Subcutaneous abdominal adipose tissue (tissue), 5 donors: ENCODE results near the gene CCDC154.

ENCODE experiments used
- H3K27ac ChIP-seq: one replicate; pipeline ENCODE4 v1.7.0; 2013; ENCODE audit warnings: low read depth, mild to moderate bottlenecking, inconsistent platforms, low read length, moderate library complexity
- H3K27me3 ChIP-seq, 5 donors: one replicate each; pipeline ENCODE4 v1.7.0; 2013; ENCODE audit warnings: low read length in 5 of 5, inconsistent platforms in 1 of 5; ENCODE audit not compliant: control insufficient read depth in 5 of 5, insufficient read depth in 4 of 5
- H3K36me3 ChIP-seq, 5 donors: one replicate each; pipeline ENCODE4 v1.7.0; 2013; ENCODE audit warnings: low read length in 5 of 5; ENCODE audit not compliant: control insufficient read depth in 5 of 5, insufficient read depth in 5 of 5
- H3K4me1 ChIP-seq, 5 donors: one replicate each; pipeline ENCODE4 v1.7.0; 2013; ENCODE audit warnings: low read length in 5 of 5, mild to moderate bottlenecking in 3 of 5, moderate library complexity in 1 of 5; ENCODE audit not compliant: control insufficient read depth in 5 of 5, insufficient read depth in 5 of 5
- H3K4me3 ChIP-seq, 5 donors: one replicate each; pipeline ENCODE4 v1.7.0; 2013; ENCODE audit warnings: low read length in 5 of 5, low read depth in 1 of 5
- H3K9ac ChIP-seq, 5 donors: one replicate each; pipeline ENCODE4 v1.7.0; 2013; ENCODE audit warnings: low read length in 5 of 5, mild to moderate bottlenecking in 4 of 5, moderate library complexity in 3 of 5
- H3K9me3 ChIP-seq, 5 donors: one replicate each; pipeline ENCODE4 v1.7.0; 2013; ENCODE audit warnings: low read length in 5 of 5; ENCODE audit not compliant: control insufficient read depth in 5 of 5
- donor health status: healthy.
- donor health status: healthy.
- donor health status: healthy.
- donor health status: healthy.
- donor health status: healthy.

CCDC154 gene

DNA sequence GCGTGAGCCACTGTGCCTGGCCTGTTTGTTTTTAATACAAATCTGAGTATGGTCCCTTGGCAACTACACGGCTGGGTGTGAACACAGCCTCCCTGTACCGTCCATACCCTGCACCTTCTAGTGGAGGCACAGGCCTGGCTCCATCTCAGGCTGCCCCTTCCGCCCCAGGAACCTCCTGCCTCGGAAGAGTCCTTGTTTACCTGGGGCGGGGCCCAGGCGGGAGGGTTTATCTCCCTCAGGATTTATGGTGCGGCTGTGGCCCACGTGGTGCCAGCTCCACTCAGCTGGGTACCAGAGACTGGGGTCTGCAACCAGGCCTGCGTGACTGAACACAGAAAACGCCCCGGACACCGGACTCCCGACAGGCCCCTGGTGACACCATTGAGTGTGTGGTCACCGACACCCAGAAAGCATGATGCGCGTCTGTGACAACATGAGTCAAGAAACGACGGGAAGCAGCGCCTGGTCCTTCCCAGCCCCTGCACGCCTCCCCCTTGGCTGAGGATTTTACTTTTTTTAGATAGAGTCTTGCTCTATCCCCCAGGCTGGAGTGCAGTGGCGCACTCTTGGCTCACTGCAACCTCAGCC is 48.8 kb downstream of the CCDC154 start:
- no peaks in the 10 kb centered on the region for H3K9me3 ChIP-seq
- H3K4me3 ChIP-seq, result no peak overlapping the region
- H3K4me1 ChIP-seq, result no peaks in the 10 kb centered on the region
- no peak overlapping the region for H3K9ac ChIP-seq
- no peaks in the 10 kb centered on the region for H3K27me3 ChIP-seq
- H3K36me3 ChIP-seq, result peaks cover 0 to 84% (median 73%) of the 10 kb centered on the region in 5 donors
- H3K27ac ChIP-seq, result no peak overlapping the region

- Histone ChIP-seq H3K9me3 (no peaks in the 10 kb centered on the region), H3K4me3 (no peak overlapping the region), H3K4me1 (no peaks in the 10 kb centered on the region), H3K27me3 (no peaks in the 10 kb centered on the region), H3K9ac (no peak overlapping the region), H3K36me3 (peaks cover 0 to 86% (median 77%) of the 10 kb centered on the region in 5 donors), H3K27ac (no peak overlapping the region)
Measured at GRCh38 chr16:1394367-1394951, 49.9 kb downstream of the CCDC154 start.

- H3K36me3 ChIP-seq, result peaks cover 0 to 84% (median 76%) of the 10 kb centered on the region in 5 donors
- no peak overlapping the region for H3K4me3 ChIP-seq
- no peaks in the 10 kb centered on the region for H3K27me3 ChIP-seq
- no peaks in the 10 kb centered on the region for H3K9me3 ChIP-seq
- no peak overlapping the region for H3K9ac ChIP-seq
- no peaks in the 10 kb centered on the region for H3K4me1 ChIP-seq
- no peak overlapping the region for H3K27ac ChIP-seq
Measured at GRCh38 chr16:1393613-1394176, 50.7 kb downstream of the CCDC154 start.

- Histone ChIP-seq H3K27me3 (no peaks in the 10 kb centered on the region), H3K4me1 (no peaks in the 10 kb centered on the region), H3K27ac (no peak overlapping the region), H3K36me3 (peaks cover 0 to 85% (median 76%) of the 10 kb centered on the region in 5 donors), H3K9ac (no peak overlapping the region), H3K4me3 (no peak overlapping the region), H3K9me3 (no peaks in the 10 kb centered on the region)
Measured at GRCh38 chr16:1392826-1393225, 51.5 kb downstream of the CCDC154 start.

DNA sequence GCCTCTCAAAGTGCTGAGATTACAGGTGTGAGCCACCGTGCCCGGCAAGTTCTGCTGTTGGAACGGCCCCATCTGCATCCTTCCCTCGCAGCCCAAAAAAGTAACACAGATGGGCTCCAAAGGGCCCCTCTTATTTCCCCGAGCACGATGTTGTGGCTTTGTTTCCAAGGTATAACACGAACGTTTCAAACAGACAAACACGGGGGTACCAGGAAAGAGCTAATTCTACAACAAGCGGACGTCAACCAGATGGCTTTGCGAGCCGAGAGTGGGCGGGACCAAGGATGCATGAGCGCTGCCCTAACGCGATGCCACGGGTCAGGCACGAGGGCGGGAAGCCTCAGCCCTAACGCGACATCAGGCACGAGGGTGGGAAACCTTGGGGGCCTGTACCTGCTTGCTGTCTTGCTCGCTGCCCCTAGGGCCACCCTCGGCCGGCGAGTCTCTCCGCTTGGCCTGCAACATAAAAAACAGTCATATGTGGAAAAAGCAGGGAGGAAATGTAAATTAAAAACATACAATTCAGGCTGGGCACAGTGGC is 54.0 kb downstream of the CCDC154 start:
- no peaks in the 10 kb centered on the region for H3K4me1 ChIP-seq
- no peaks in the 10 kb centered on the region for H3K27me3 ChIP-seq
- H3K36me3 ChIP-seq, result peaks cover 0 to 88% (median 71%) of the 10 kb centered on the region in 5 donors
- no peaks in the 10 kb centered on the region for H3K9me3 ChIP-seq
- H3K9ac ChIP-seq, result no peak overlapping the region
- H3K27ac ChIP-seq, result no peak overlapping the region
- H3K4me3 ChIP-seq, result no peak overlapping the region

- H3K4me1 ChIP-seq, result no peaks in the 10 kb centered on the region
- no peak overlapping the region for H3K9ac ChIP-seq
- peaks cover 0 to 91% (median 74%) of the 10 kb centered on the region in 5 donors for H3K36me3 ChIP-seq
- H3K27me3 ChIP-seq, result no peaks in the 10 kb centered on the region
- H3K4me3 ChIP-seq, result no peak overlapping the region
- H3K27ac ChIP-seq, result no peak overlapping the region
- no peaks in the 10 kb centered on the region for H3K9me3 ChIP-seq
Measured at GRCh38 chr16:1389762-1390161, 54.6 kb downstream of the CCDC154 start.

GRCh38 chr16:1387331-1387730 is 57.0 kb downstream of the CCDC154 start:
- Histone ChIP-seq H3K27me3 (no peaks in the 10 kb centered on the region), H3K4me3 (no peak overlapping the region), H3K36me3 (peaks cover 0 to 83% (median 65%) of the 10 kb centered on the region in 5 donors), H3K27ac (no peak overlapping the region), H3K9me3 (no peaks in the 10 kb centered on the region), H3K9ac (no peak overlapping the region), H3K4me1 (no peaks in the 10 kb centered on the region)

- Histone ChIP-seq H3K36me3 (peaks cover 0 to 79% (median 57%) of the 10 kb centered on the region in 5 donors), H3K9ac (no peak overlapping the region), H3K27ac (no peak overlapping the region), H3K4me1 (peaks cover 0 to under 1% (median 0%) of the 10 kb centered on the region in 5 donors), H3K27me3 (no peaks in the 10 kb centered on the region), H3K9me3 (no peaks in the 10 kb centered on the region), H3K4me3 (no peak overlapping the region)
Measured at GRCh38 chr16:1385232-1385631, 59.1 kb downstream of the CCDC154 start.
